HG02884 (cell line): ENCODE data around the gene FBXO44.
"Not testable (repeated sequence)": the region's sequence is repeated elsewhere in the genome, so short reads cannot be mapped to it uniquely, and the experiment has no call there.

Experiments
- ATAC-seq: cut with Tn5 transposase; IDR thresholded peaks from one replicate; pipeline ENCODE4 v1.9.1; 2021; ENCODE audit warnings: mild to moderate bottlenecking, moderate library complexity; ENCODE audit not compliant: unreplicated experiment

The FBXO44 gene, protein sequence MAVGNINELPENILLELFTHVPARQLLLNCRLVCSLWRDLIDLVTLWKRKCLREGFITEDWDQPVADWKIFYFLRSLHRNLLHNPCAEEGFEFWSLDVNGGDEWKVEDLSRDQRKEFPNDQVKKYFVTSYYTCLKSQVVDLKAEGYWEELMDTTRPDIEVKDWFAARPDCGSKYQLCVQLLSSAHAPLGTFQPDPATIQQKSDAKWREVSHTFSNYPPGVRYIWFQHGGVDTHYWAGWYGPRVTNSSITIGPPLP

DNA sequence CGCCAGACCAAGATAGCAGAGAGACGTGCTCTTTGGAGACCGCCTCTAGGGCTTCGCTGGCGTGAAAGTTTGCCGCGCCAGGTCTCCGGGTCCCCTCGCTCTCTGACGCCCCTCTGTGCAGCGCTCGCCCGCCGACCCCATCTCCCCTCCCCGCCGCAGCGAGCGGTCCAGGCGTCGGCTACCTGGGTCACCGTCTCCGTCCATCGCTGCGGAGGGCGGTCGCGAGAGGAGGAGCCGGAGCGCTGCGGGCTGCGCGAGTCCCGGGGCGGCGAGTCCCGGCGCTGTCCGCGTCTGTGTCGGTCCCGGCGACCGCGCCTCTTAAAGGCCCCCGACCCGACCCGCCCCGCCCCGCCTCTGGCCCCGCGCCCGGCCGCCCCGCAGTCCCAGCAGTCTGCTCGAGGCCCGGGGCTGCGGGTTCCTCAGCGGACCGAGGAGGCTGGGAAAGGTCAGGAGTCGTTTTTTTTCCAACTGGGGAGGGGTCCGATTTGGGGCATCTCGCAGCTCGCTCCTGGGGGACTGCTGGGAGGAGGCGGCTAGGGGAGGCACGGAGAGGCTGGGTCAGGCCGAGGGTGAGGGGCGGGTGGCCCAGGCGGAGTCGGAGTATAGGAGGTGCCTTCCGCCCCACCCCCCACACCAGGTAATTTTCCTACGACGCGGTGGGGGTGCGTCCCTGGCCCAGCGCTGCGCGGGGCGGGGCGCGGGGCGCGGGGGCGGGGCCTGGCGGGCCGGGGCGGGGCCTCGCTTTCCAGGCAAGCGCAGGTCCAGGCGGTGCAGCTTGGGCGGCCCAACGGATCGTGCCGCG lies at the start of gene FBXO44, which contains the start of gene FBXO2:
TSS of gene FBXO44 (plus strand) at position 741 of the 802 bp plus-strand sequence. CDS start 959 bp downstream, outside the sequence.
TSS of gene FBXO2 (minus strand) at position 293 of the 802 bp plus-strand sequence. CDS start at position 204, 89 bp downstream.
- ATAC-seq, result peak; percentile 55

DNA sequence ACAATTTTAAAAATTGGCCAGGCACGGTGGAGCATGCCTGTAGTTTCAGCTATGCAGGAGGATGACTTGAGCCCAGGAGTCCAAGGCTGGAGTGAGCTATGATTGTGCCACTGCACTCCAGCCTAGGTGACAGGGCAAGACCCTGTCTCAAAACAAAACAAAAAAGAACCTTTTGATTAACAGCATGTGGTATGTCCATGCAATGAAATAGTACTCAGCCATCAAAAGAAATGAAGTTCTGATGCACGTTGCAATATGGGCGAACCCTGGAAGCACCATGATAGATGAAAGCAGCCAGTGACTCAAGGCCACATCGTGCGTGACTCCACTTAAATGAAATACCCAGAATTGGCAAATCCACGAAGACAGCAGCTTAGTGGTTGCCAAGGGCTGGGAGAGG lies 47.9 kb upstream of the FBXO44 start:
- ATAC-seq, result no peak

DNA sequence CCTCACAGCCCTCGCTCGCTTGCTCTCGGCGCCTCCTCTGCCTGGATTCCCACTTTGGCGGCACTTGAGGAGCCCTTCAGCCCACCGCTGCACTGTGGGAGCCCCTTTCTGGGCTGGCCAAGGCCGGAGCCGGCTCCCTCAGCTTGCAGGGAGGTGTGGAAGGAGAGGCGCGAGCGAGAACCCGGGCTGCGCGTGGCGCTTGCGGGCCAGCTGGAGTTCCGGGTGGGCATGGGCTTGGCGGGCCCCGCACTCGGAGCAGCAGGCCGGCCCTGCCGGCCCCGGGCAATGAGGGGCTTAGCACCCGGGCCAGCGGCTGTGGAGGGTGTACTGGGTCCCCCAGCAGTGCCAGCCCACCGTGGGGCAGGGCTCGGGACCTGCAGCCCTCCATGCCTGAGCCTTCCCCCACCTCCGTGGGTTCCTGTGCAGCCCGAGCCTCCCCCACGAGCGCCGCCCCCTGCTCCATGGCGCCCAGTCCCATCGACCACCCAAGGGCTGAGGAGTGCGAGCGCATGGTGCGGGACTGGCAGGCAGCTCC lies 46.0 kb upstream of the FBXO44 start:
- not testable (repeated sequence) for ATAC-seq

DNA sequence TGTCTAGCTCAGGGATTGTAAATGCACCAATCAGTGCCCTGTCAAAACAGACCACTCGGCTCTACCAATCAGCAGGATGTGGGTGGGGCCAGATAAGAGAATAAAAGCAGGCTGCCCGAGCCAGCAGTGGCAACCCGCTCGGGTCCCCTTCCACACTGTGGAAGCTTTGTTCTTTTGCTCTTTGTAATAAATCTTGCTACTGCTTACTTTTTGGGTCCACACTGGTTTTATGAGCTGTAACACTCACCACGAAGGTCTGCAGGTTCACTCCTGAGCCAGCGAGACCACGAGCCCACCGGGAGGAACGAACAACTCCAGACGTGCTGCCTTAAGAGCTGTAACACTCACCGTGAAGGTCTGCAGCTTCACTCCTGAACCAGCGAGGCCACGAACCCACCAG lies 45.3 kb upstream of the FBXO44 start:
- not testable (repeated sequence) for ATAC-seq

DNA sequence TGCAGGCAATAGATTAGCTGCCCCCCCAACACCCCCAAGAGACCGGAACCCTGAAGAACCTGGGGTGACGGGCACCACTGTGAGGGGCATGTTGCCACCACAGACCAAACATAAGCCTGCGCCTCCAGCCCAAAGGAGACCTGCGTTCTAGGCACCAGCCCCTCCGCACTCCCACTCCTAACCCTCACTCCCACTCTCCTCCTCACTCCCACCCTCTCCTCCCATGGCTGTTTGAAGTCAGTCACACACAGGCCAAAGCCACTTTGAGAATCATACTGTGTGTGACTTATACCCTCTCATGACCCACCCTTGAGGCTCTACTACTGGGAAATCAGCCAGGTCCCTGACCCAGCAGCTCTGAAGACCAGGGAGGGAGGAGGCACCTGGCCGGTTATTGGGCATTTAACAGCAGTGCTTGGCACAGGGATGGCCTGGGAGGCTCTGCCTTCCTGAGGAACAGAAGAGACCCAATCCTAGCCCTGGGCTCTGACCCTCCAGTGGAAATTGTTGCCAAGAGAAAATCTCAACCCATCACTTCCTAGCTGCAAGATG lies 44.0 kb upstream of the FBXO44 start:
- ATAC-seq, result no peak

DNA sequence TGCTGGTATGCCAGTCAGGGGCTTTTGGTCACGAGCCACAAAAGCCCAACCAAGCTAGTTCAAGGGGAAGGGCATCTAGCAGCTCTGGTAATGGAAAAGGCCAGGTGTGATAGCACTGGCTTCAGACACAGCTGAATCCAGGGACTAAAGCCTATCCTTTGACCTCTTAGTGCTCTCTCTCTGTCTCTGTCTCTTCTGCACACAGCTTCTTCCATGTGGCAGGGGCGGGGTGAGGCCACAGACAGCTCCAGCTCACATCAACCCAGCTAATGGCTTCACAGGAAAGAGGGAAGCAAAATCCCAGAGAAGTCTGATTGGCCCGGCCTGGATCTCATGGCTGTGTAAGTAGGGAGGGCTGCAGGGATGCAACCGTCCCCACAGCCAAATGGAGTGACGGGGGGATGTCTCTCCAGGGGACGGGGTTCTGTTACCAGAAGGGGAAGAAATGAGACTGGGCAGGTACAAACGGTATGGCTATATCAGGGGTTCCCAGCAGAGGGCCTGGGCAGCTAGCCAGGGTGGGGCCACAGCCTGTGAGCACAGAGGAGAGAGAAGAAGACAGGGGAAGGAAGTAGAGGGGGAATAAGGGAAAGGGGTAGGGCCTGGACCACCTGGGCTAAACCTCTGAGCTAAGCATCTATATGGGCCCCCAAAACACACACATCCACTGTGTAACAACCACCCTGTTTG lies 42.9 kb upstream of the FBXO44 start:
- no peak for ATAC-seq

DNA sequence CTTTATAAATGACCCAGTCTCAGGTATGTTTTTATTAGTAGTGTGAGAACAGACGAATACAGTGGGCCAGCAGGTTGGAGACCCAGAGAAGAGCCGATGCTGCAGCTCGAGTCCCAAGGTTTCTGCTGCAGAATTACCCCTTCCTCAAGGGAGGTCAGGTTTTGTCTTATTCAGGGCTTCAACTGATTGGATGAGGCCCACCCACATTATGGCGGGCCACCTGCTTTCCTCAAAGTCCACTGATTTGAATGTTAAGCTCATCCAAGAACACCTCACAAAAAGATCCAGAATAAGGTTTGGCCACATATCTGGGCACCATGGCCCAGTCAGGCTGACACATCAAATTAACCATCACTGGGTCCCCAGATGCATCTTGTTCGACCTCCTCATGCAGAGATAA lies 41.3 kb upstream of the FBXO44 start:
- no peak for ATAC-seq

DNA sequence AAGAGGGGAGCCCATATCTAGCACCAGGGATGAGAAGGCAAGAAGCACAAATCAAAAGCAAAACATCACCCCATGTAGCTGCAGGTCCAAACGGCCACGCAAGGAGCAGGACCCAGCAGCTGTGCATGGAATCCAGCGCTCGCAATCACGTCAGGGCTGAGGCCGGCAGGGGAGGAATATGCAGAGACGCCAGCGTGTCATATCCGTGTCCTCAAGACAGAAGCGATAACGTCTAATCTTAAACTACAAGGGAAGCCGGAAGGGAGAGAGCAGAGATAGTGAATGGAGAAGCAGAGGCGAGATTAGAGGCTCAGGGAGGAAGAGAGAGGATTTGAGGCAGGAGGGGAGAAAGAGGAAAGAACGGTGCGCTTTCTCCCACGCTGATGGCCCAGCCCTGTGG lies 39.6 kb upstream of the FBXO44 start:
- no peak for ATAC-seq

DNA sequence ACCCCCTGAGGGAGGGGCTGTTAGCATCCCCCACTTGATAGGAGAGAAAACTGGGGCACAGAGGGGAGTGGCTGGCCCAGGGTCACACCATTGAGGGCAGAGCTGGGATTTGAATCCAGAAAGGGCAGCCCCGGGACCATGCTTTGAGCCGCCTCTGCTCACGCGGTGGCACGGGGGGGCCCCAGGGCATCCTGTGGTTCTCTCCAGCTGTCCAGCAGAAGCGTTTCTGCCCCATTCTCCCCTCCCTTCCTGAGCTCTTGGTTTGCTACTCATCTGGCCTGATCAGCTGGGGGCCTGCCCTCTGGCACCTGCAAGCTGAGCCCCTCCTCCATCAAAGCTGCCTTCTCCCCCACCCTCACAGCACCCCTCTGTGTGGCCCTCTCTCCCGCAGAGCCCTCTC lies 37.9 kb upstream of the FBXO44 start:
- ATAC-seq, result no peak

DNA sequence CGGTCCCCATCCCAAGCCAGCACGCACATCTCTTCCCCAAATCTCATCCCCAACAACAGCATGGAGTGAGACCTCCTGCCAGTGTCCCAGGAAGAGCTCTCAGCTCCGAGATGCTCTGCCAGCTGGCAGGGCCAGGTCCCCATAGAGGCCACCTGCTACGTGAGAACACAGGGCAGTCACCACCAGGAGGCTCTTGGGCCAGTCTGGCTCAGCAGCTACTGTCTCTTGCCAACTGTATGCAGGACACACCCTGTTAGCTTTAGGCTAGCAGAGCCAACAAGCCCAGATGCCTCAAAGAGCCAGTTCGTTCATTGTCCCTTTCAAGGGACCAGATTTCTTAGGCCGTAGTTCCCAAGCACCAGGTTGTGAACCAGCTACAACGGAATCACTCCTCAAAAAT lies 37.4 kb upstream of the FBXO44 start:
- ATAC-seq, result no peak

DNA sequence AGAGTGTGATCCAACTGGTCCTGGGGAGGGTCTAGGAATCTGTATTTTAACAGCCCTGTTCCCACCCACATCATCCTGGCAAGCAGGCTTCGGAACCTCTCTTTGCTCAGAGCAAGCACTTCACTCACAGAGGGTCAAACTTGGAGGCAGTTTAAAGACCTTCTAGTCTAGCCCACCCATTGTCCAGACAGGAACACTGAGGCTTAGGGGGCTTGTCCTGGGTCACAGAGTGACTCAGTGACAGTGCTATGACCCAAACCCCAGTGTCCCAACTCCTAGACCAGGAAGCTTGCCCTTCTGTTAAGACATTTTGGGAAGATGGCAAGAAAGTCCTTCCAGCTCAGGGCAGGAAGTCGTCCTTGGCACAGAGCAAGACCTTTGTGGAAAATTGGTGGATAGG lies 36.9 kb upstream of the FBXO44 start:
- ATAC-seq, result no peak

DNA sequence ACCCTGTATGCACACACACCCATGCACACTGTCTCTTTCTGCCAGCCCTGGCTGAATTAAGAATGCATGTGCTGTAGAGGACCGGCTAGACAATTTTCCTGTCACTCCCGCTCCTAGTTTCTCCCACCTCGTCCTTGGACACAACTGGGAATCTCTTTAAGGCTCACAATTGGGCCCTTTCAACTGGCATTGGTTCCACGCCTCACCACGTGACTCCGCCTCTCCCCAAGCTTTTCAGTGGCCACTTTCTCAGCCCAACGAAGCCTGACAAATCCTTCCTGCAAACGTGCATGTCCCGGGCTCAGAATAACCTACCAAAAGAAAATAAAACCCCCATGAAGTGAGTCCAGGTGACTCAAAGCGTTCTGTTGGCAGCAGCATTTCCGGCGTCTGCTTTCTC lies 34.3 kb upstream of the FBXO44 start:
- ATAC-seq, result no peak

DNA sequence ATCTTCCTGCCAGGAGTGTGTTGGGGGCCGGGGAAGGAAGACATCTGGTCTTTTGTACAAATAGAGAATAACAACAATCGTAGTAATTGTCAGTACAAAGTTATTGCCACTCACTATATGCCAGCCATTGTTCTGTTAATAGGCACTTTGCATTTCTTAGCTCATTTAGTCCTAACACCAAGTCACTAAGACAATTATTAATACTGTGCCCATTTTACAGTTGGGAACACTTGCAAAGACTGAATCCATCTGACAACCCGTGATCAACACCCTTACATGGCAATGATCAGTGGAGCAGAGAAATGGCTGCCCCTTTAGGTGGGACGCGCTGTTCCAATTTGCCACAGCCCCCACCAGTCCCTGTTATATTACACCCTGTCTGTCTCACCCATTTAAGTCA lies 33.8 kb upstream of the FBXO44 start:
- no peak for ATAC-seq

DNA sequence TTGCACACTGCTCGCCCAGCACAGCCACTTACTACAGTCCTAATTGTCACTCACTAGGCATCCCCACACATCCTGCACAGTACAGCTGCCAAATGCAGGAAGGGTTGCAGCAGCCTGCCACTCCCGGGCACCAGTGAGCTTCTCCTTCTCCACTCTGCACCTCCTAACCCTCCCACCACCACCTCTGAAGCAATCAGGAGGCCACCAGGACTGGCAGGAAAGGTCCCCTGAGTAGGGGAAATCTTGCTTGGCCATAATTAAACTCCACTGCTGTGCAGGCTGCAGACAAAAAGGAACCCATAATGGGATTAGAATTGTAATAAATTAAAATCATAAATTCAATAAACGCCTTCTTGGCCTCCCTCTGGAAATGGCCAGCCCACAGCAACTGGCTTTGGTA lies 32.3 kb upstream of the FBXO44 start:
- ATAC-seq, result no peak

DNA sequence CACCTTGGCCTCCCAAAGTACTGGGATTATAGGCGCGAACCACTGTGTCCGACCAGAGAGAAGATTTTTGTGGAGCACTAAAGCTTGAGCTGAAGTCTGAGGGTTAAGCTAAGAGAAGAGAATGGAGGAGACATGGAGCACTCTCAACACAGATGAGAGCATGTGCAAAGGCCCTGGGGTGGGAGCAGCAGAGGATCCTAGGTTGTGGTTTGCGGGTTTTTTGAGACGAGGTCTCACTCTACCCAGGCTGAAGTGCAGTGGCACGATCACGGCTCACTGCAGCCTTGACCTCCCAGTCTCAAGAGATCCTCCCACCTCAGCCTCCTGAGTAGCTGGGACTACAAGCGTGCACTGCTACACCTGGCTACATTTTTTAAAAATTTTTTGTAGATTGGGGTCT lies 31.0 kb upstream of the FBXO44 start:
- ATAC-seq, result no peak

DNA sequence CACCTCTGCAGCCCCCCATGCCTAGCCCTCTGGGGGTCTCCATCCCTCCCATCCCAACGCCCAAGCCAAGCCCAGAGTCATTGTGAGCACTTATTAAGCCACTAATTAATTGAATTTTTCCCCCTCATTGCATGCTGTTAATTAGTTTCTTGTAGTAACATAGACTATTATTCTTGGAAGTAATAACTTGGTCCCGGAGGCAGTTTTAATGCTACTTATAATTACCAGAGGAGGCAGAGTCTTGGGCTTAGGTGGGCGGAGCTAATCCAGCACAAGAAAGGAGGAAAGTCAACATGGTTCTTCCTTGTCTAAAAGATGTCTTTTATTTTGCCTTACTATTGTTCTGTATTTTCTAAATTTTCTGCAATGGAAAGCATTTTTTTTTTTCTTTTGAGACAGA lies 28.1 kb upstream of the FBXO44 start:
- no peak for ATAC-seq

DNA sequence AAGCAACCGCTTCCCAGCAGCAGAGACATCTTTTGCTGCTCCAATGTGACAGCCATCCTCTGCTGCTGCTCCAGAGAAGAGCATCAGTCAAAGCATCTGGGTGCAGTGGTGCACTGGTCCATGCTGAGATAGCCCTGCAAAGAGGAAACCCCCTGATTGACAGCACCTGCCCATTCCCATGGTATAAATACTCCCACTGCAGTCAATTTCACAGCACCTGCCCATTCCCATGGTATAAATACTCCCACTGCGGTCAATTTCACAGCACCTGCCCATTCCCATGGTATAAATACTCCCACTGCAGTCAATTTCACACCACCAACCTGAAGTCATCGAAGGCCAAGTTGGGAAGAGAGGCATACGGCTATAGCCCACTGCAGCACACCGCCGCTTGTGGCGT lies 25.9 kb upstream of the FBXO44 start:
- ATAC-seq, result no peak

DNA sequence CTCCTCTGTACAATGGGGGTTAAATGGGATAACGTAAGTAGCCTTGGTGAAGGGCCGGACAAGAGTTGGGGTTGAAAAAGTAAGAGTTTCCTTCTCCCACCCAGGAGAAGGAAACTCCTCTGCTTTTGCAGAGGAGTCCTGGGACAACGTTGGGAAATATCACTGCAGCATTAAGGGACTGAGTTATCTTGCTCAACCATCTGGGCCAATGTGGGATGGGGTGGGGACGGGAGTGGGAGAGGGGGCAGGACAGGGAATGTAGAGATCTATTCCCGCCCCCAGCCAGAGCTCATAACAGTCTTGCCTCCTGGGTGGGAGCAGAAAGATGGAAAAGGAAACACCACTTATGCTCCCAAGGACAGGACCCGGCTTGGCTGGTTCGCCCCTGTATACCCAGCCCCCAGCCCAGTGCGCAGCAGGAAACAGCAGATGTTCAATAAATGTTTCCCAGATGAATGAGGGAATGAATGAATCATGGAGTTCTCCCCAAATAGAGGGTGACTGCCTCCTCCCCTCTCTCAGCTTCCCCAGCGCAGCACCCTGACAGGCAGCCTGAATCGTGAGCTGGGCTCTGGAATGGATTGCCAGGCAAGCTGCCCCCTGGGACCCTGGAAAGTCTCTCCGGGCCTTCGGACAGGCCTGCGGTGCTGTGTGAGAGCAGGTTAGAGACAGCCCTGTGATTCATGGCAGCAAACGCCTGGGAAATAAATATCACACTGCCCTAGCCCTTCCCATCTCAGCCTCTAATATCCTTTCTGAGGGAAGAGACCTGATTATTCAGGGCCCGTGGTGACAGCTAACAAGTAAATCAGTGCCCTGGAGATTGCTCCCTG lies 25.3 kb upstream of the FBXO44 start:
- no peak for ATAC-seq

DNA sequence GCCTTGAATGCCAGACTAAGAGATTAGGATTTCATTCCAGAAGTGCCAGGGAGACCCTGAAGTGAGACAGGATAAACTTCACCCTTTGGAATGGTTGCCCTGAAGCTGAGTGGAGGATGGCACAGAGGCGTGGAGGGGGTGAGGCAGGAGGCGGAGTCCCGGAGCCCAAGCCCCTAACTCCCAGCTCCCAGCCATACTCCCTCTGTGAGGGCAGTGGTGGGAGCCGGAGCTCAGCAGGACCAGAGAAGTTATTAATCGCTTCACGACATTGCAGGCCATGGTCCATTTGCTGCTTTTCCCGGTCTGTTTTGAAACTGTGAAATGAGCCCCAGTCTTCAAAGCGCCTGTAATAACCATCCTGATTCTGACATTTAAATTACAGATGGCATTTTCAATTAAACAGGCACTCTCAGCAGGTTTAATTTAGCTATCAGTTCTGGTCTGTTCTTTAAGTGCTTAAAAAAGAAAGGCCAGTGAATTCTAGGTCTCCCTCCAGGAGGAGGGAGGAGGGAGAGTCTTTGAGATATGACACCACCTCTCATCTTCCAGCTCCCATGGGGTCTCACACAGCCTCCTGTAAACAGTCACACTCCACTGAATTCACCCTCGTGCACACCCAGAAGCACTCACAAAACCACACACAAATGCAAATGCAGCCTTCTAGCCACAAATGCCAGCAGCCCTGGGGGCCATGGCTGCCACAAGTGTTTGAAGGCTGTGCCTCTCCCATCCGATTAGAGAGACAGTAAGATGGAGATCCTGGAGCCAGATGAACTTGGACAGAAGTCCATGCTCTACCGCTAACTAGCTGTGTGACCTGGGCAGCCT lies 20.1 kb upstream of the FBXO44 start:
- no peak for ATAC-seq
